Upper lobe of right lung (tissue), 1 donor: Measurements from ENCODE around the gene FEZF2. TPM values are rescaled to one million over a fixed set of nuclear protein-coding genes. Genes with fewer than 3 reads are reported as not detected.

Source experiments
- ATAC-seq: fragments of 200-7000 bp; cut with Tn5 transposase; one replicate; pipeline ENCODE4 v1.9.1; 2020; ENCODE audit warnings: mild to moderate bottlenecking, moderate library complexity
- DNase-seq: peaks from one replicate; pipeline ENCODE4 v3.0.0-alpha.2; 2020
- H3K27ac ChIP-seq: fragments of 200-600 bp; one replicate; pipeline ENCODE4 v1.8.0; 2022
- H3K27me3 ChIP-seq: fragments of 200-600 bp; one replicate; pipeline ENCODE4 v1.8.0; 2022; ENCODE audit warnings: mild to moderate bottlenecking
- H3K36me3 ChIP-seq: fragments of 200-600 bp; one replicate; pipeline ENCODE4 v1.8.0; 2022
- H3K4me1 ChIP-seq: fragments of 200-600 bp; one replicate; pipeline ENCODE4 v1.8.0; 2022
- H3K4me3 ChIP-seq: fragments of 200-600 bp; one replicate; pipeline ENCODE4 v1.8.0; 2022; ENCODE audit warnings: mild to moderate bottlenecking
- H3K9me3 ChIP-seq: fragments of 200-600 bp; one replicate; pipeline ENCODE4 v1.8.0; 2022
- intact Hi-C: fragments of 100-400 bp; cut with DNase I; formaldehyde crosslinking; loops from one replicate; pipeline ENCODE4 v1.11.0; 2022
- total RNA-seq: library from RNA; stranded (reverse); fragmentation: NEBNext Ultra II Directional; extraction: Animal tissue kit (Norgen Biotek cat#: 25700); gene quantifications from one replicate; pipeline ENCODE4 v1.2.1, GENCODE V29; 2021
- TF ChIP-seq, protein P1 (sequence below): fragments of 200-600 bp; IDR thresholded peaks from one replicate; pipeline ENCODE4 v1.8.0; 2022; ENCODE audit warnings: antibody characterized with exemption
- donor health status: DM: no; HTN: yes; CAD: no; lungs with severe emphysema.

FEZF2 gene
- total RNA-seq, 1 donor from 2014 or later = not detected

DNA sequence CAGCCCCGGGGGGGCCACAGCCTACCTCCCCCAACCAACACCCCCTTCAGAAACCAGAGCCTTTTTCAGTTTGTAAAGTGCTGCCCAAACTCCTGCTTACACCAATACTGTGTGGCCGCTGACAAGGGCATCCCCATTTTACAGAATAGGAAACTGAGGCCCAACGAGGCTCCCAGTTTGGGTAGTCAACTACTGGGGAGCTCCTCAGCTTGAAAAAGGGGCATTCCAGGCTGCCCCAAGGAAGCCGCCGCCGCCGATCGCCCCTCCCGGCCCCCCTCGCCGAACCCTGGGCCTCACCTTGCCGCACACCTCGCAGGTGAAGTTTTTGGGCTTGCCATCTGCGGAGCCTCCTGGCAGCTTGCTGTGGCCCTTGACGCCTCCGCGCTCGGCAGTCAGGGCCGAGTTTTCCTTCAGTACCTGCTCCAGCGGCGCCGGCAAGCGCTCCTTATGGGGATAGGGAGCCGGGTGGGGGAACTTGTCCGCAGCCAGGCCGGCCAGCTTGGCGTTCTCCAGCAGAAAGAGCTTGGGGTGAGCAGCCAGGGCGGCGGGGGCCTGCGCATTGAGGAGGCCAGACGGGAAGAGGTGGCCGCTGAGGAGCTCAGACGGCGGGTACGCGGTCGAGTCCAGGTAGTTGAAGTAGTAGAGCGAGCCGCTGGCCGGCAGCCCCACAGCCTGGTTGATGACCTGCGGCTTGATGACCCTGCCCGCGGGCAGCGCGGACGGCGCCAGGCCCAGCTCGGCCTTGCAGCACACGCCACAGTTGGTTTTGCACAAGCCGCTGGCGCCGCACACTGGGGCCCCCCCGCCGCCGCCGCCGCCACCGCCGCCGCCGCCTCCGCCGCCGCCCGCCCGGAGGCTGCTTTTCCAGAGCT, 1.4 kb downstream of the FEZF2 start:
- no peaks in the 10 kb centered on the region for H3K36me3 ChIP-seq
- H3K9me3 ChIP-seq = no peaks in the 10 kb centered on the region
- H3K4me1 ChIP-seq = peaks cover 11% of the 10 kb centered on the region
- DNase-seq (no peak), ATAC-seq (no peak)
- peaks cover 99% of the 10 kb centered on the region for H3K27me3 ChIP-seq
- no peak overlapping the region for H3K4me3 ChIP-seq
- TF ChIP-seq, protein P1, sequence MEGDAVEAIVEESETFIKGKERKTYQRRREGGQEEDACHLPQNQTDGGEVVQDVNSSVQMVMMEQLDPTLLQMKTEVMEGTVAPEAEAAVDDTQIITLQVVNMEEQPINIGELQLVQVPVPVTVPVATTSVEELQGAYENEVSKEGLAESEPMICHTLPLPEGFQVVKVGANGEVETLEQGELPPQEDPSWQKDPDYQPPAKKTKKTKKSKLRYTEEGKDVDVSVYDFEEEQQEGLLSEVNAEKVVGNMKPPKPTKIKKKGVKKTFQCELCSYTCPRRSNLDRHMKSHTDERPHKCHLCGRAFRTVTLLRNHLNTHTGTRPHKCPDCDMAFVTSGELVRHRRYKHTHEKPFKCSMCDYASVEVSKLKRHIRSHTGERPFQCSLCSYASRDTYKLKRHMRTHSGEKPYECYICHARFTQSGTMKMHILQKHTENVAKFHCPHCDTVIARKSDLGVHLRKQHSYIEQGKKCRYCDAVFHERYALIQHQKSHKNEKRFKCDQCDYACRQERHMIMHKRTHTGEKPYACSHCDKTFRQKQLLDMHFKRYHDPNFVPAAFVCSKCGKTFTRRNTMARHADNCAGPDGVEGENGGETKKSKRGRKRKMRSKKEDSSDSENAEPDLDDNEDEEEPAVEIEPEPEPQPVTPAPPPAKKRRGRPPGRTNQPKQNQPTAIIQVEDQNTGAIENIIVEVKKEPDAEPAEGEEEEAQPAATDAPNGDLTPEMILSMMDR = no peak
- intact Hi-C loops = no loop called here
- H3K27ac ChIP-seq = no peak overlapping the region

DNA sequence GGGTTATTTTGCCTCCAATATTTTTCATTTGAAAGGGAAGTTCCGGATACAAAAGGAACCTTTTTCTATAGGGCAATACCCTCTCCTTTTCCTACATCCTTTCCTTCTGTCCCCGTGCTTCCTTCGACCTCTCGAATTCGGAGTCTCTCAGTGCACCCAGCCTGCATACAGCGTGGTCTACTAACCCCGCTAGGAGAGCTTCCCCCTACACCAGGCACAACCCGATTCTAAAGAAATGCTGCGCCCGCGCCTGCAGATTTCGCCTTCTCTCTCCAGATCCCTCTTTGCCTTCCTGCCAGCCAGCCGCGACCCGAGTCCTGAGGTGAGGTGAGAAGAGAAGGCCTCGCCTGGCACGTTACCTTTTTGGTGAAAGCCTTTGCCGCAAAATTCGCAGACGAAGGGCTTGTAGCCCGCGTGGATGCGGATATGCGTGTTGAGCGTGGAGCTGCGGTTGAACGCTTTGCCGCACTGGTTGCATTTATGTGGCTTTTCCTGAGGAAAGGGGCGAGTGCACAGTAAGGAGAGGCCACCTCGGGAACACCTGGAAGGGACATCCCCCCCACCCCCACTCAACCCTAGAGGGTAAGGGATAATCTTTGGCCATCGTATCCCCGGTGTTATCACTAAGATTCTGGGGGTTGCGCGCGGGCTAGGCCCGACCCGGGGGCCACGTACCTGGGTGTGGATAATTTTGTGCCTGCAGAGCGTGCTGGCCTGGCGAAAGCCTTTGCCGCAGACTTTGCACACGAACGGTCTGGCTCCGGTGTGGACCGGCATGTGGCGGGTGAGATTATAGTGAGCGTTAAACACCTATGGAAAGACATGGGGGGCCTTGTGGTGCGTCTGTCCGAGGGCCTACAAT, 2.3 kb downstream of the FEZF2 start:
- TF ChIP-seq, protein P1 = no peak
- intact Hi-C loops = no loop called here
- H3K36me3 ChIP-seq = no peaks in the 10 kb centered on the region
- DNase-seq (no peak), ATAC-seq (no peak)
- H3K27ac ChIP-seq = no peak overlapping the region
- peaks cover 96% of the 10 kb centered on the region for H3K27me3 ChIP-seq
- no peak overlapping the region for H3K4me3 ChIP-seq
- no peaks in the 10 kb centered on the region for H3K9me3 ChIP-seq
- H3K4me1 ChIP-seq = peaks cover 11% of the 10 kb centered on the region

DNA sequence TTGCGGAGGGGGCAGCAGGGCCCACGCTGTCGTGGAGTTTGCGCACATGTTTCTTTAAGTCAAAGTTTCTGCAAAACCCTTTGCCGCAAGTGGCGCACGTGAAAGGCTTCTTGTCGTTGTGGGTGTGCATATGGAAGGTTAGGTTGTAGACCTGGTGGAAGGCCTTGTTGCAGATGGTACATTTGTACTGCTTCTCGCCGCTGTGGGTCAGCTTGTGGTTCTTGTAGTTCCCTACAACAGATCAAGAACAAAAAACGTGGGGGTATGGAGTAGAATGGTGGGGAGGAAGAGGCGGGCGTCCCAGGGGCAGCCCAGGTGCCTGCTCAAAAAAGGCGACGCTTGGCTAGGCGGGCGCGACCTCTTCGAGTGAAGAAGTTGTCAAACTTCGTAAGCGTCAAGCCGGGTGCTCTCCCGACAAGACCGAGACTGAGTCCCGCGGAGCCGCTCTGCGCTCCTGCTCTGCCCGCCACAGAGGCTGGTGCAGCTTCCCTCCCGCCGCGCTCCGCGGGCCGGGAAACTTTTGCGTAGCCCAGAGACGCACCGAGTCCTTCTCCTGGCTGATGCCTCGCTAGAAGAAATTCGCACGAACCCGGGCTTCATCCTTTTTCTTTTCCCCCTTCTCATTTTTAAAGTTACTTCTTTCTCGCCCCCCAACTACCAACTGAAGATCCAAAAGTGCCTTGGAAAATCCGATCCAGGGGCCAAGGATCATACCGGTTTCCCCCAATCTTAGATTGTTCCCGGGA, 3.1 kb downstream of the FEZF2 start:
- no peak for ATAC-seq
- no peak overlapping the region for H3K27ac ChIP-seq
- H3K36me3 ChIP-seq = no peaks in the 10 kb centered on the region
- DNase-seq = no peak
- H3K9me3 ChIP-seq = no peaks in the 10 kb centered on the region
- intact Hi-C loops = no loop called here
- TF ChIP-seq, protein P1 = no peak
- peaks cover 11% of the 10 kb centered on the region for H3K4me1 ChIP-seq
- no peak overlapping the region for H3K4me3 ChIP-seq
- peaks cover 92% of the 10 kb centered on the region for H3K27me3 ChIP-seq

- no peak overlapping the region for H3K27ac ChIP-seq
- TF ChIP-seq, protein P1 = no peak
- H3K4me1 ChIP-seq = peaks cover 10% of the 10 kb centered on the region
- H3K4me3 ChIP-seq = no peak overlapping the region
- no peaks in the 10 kb centered on the region for H3K9me3 ChIP-seq
- ATAC-seq = no peak
- intact Hi-C loops = no loop called here
- H3K36me3 ChIP-seq = no peaks in the 10 kb centered on the region
- DNase-seq = no peak
- H3K27me3 ChIP-seq = peaks cover 83% of the 10 kb centered on the region
Measured at GRCh38 chr3:62369476-62369743, 3.9 kb downstream of the FEZF2 start.

DNA sequence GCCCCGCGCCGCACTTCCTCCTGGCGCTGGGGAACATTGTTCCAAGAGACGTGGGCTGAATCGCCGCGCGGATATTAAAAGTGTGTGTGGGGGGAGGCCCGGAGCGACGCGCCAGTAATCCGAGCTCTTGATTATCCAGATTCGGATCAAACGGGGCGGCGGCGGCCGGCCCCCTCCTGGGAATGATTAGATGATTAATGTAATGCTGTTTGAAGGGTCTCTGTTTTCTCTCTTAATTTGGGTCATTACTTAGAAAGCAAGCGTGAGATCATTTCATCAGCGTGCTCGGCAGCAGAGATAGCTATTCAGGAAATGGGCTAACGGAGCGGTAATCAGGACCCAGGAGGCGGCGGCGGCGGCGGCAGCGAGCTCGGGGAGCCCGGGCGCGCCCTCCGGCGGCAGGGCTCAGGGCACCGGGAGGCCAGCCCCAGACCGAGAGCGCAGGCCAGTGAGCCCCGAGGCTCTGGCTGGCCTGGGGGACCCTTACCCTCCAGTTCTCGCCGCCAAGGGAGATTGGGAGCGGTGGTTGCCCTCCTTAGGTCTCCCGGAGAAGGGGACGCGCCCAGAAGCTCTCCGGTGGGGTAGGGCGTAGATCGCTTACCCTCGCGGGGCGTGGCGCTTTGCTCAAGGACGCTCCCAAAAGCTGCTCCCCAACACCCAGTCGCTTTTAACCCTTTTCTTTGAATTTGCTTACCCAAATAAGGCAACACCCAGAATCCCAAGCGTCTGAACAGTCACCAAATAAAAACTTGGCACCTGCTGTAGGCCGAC, 4.5 kb downstream of the FEZF2 start:
- no peak for DNase-seq
- TF ChIP-seq, protein P1 = no peak
- Histone ChIP-seq H3K27ac (no peak overlapping the region), H3K4me3 (no peak overlapping the region), H3K27me3 (peaks cover 78% of the 10 kb centered on the region), H3K36me3 (no peaks in the 10 kb centered on the region), H3K9me3 (no peaks in the 10 kb centered on the region), H3K4me1 (peaks cover 5% of the 10 kb centered on the region)
- ATAC-seq = peak; percentile 37
- intact Hi-C loops = no loop called here
